GM19023 (cell line): ENCODE data around the gene DACH2.
"Not testable (repeated sequence)": the region's sequence is repeated elsewhere in the genome, so short reads cannot be mapped to it uniquely, and the experiment has no call there.

Experiments
- ATAC-seq: cut with Tn5 transposase; IDR thresholded peaks from one replicate; pipeline ENCODE4 v1.9.1; 2021; ENCODE audit warnings: mild to moderate bottlenecking, moderate library complexity; ENCODE audit not compliant: unreplicated experiment

The DACH2 gene

DNA sequence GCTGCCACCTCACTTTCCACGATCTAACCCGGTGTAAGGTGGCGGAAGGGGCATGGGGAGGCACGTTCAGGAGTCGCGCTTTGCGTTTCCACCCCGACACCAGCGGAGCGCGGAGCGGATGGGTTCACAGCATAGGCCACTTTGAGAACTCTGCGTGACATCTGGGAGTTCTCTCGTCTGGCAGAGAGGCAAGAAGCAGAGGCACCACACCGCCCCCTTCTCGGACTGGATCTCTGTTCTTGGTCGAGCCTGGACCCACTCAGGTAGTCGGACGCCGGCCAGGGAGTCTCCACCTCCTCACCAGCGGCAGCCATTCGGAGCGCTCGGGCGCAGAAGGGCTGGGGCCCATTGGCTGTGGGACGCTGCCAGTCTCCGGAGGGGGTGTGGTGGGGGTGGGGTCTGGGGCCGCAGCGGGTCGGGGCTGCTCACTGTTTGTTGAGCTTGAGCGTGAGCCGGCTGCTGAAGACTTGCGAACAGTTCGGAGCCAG lies at the start of gene DACH2:
Gene DACH2 (plus strand): TSS at position 428 of the 488 bp plus-strand sequence.
- peak; percentile 97 for ATAC-seq

DNA sequence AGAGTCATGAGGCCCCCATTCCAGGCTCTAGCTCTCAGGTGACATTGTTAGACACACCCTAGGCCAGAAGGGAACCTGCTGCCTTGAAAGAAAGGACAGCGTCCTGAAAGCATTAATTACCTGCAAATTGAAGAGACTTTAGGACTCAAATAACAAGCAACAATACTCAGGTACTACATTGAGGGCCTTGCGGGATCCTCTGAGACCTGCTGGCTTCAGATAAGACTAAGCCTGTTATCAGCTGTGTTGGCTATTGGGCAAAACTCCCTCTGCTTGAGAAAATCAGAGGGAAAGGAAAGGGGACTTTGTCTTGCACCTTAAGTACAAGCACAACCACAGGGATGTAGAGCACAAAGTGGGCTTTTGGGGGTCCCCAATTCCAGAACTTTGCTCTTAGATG lies 45.9 kb upstream of the DACH2 start:
- ATAC-seq = no peak

DNA sequence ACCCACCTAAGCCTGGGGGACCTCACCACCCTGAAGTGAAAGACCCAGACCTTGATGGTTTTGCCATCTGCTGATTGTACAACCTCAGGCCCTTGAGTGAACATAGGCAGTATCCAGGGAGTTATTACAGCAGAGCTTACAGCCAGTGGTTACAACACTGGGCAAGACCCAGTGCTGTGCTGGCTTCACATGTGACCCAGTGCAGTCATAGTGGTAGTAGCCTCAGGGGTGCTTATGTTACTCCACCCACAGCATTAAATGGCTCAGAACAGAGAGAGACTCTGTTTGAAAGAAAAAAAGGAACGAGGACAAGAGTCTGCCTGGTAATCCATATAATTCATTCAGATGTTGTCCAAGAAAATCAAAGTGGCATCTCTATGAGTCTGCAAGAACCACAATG lies 45.2 kb upstream of the DACH2 start:
- no peak for ATAC-seq

DNA sequence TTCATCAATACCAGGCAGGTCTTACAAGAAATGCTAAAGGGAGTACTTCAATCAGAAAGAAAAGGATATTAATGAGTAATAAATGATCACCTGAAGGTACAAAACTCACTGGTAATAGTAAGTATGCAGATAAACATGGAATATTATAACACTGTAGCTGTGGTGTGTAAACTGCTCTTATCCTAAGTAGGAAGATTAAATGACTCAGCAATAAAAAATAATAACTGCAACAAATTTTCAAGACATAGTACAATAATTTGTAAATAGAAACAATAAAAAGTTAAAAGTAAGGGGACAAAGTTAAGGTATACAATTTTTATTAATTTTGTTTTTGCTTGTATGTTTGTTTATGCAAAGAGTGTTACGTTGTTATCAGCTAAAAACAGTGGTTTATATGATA lies 43.7 kb upstream of the DACH2 start:
- no peak for ATAC-seq

DNA sequence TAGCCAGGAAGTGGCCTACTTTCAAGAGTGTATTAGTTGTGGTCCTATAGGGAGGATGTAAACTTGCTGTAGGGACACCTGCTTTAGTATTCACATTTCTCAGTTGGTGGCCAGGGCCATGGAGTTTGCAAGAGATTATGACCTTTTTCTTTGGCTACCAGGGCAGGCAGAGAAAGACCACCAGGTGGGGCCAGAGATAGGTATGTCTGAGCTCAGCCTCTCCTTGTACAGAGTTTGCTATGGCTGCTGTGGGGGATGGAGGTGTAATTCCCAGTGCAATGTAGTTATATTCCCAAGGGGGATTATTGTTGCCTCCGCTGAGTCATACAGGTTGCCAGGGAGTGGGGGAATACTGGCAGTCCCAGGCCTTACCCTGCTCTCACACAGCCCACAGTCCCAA lies 26.3 kb upstream of the DACH2 start:
- ATAC-seq = no peak

DNA sequence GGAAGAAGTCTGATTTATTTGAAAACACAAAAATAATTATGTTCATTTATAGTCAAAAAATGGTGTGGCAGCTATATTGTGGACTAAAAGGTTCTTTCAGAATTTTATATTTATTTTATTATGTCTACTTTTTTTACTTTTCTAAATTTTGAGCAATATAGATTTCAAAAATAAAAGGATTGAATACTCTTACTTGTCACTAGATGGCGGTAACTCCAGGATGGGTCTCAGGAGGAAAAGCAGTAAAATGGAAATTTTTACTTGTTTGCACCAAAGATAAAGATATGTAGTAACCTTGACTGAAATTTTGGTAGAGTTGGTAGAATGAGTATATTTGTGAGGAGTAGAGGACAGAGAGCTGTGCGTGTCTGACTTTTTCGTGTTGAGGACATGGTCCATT lies 14.5 kb upstream of the DACH2 start:
- no peak for ATAC-seq

DNA sequence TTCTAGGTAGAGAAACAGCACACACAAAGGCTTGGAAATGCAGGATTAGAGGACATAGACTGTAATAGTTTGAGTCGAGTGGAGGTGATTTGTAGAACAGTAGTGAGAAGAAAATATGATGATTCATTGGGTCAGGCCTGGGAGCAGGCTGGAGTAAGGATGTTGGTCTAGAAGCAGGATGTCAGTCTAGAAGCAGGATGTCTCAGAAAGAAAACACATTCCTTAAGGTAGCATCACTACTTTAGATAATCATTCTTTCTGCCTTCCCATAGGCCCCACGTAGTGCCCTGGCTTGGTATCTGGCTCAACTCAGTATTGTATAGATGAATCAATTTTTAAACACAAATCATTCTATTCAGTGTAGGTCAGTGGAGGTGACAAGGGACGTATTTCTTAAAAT lies 11.2 kb upstream of the DACH2 start:
- ATAC-seq = no peak

DNA sequence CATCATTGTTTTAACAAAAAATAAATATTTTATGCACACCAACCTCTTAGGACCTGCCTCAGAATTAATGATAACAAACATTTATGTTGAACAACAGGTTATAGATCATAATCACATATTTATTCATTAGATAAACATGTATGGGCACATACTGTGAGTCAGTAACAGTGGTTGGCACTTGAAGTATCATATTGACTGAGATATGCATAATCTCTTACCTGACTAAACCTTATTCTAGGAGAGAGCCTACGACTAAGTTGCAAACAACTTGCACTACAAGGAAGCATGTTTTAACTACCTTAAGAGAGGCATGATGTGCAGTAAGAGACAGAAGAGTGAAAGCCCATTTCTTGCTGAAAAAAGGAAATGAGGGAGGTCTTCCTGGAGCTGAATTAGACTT lies 6.5 kb upstream of the DACH2 start:
- no peak for ATAC-seq

DNA sequence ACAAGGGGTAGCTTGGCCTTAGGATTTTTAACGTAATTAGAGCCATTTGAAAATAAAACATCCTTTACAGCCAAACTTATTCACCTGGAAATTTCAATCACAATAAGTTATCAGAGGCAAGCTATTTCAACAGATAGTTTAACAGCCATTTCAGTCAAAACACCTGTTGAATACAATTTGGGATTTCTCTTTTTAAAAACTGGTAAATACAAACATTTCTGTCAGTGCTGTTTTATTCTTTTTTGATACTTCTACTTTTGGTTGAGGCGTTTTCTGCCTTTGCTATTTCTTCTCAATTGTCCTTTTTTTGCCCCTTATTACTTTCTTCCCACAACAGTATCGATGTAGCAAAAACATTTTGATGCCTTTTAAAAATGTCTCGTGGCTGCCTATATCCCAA lies 2.1 kb upstream of the DACH2 start:
- no peak for ATAC-seq

DNA sequence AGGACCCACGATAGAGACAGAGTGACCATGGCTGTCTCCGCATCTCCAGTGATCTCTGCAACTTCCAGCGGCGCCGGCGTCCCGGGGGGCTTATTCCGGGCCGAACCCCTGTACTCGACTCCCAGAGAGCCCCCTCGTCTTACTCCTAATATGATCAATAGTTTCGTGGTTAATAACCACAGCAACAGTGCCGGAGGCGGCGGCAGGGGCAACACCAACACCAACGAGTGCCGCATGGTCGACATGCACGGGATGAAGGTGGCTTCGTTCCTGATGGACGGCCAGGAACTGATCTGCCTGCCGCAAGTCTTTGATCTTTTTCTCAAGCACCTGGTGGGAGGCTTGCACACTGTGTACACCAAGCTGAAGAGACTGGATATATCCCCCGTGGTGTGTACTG lies 343 bp downstream of the DACH2 start:
- ATAC-seq = no peak

DNA sequence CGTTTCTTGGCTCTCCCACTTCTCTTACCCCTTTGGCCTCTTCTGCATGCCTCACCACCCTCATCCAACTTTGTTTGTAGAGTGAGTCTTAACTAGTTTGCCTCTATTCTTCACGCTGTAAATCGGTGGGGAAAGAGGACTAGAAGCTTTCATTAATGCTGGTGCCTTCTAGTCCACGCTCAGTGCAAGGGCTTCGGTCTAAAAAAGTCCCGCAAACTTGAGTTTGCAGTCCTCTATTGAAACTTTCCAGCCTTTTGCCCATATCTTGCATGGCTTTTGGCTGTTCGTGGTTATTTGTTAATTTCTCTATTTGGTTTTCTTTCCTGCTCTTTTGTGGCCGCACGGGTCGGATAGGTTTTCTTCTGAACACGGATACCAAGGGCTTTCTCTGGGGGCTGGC lies 868 bp downstream of the DACH2 start:
- ATAC-seq = no peak

DNA sequence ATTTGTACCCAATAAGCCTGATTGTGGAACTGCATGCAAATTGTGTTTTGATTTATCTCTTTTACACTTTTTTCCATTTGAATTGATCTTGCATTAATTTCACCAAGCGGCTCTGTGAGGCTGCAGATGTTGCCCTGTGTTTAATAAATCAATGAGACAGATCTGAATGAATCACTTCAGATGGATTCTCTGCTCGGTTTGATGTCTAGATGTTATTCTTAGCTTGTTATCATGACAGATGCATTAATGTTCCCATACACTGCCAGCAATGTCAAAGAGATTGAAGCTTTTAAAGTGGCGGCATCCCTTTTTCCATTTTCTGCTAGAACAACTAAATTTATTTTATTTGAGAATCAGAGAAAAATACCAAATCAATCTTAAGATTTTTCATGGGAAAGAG lies 6.3 kb downstream of the DACH2 start:
- no peak for ATAC-seq

DNA sequence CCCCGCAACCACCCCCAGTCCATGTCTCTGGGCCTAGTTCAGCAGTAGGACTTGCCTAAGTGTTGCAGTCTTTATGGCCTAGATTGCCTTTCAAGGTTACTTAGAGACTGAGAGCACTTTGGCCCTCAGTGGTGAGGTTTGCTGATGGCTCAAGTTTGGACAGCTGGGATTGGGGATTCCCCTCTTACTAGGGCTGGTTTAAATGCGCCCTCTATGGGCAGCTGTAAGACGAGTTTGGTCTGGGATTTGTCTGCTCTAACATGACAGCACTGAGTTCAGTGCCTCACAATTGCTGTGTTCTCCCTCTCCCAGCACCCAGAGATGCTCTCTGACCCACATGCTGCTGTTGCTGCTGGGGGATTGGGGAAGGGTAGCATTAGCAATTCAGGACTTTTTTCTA lies 23.1 kb downstream of the DACH2 start:
- ATAC-seq = peak; percentile 62

DNA sequence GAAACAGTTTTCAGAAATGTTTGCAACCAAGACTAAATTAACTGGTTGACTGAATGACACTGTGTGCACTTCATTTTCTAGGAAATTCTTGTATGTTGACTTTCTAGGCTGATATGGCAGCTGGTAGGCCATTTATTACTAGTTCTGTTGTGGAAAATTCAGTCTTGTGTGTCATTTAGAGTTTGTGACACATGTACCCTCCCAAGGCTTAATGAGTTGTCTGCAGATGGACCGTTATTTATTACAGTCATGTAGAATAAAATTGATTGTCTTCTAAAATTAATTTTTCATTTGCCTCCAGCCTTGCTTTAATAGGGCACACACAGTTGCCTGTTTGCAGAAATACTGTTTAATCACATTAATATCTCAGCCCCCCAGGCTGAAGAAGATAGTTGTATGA lies 30.7 kb downstream of the DACH2 start:
- no peak for ATAC-seq

DNA sequence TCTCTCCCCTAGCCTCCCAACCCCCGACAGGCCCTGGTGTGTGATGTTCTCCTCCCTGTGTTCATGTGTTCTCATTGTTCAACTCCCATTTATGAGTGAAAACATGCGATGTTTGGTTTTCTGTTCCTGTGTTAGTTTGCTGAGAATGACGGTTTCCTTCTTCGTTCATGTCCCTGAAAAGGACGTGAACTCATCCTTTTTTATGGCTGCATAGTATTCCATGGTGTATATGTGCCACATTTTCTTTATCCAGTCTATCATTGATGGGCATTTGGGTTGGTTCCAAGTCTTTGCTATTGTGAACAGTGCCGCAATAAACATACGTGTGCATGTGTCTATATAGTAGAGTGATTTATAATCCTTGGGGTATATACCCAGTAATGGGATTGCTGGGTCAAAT lies 33.1 kb downstream of the DACH2 start:
- not testable (repeated sequence) for ATAC-seq

DNA sequence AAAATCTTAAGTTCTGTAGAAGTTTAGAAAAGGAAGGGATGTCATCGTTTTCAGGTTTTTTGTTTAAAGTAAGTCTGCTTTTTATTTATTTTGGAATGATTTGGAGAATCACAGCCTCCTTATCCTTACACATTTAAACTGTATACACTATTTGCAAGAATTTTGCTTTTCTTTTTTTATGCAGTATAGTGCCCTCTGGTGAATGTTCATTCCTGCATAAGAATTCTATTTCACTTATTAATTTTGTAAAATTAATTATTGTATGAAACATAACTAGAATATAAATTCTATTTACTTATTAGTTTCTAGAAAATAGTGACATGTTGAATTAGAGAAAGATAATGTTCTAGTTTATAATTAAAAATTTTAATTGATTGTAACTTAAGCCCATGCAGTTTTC lies 44.6 kb downstream of the DACH2 start:
- ATAC-seq = no peak

DNA sequence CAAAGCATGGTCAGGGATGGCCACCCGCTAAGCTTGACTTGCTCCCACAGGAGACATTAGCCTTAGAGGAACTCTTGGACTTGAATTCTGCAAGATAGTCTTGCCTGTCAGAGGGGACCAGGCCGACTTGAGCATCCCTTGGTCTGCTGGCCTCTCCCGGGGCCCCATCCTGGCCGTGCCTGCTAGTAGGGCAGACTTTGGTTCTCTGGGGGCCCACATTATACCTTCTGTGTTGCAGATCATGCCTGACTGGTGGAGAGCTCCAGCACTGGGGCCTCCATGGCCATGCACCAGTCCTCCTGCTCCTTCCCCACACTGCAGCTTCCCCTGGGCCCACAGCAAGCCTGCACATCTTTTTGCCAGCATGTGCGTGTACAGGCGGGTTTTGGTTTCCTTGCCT lies 46.5 kb downstream of the DACH2 start:
- ATAC-seq = no peak

DNA sequence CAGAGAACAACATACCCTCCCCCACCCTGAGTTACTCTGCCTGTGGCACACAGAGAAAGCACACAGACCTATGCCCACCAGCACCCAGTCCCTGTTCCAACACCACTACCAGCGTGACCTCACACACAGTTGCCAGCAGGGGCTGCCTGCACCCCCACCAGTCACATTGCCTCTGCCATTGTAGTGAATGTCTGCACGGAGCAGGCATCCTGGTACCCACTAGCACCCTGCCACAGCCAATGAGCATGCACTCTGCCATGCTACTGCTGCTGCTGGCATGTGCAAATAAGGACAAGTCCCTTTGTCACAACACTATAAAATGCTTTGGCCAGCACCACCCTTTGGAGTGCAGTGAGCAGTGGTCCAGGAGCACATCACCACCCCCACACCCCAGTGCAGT lies 47.1 kb downstream of the DACH2 start:
- no peak for ATAC-seq

DNA sequence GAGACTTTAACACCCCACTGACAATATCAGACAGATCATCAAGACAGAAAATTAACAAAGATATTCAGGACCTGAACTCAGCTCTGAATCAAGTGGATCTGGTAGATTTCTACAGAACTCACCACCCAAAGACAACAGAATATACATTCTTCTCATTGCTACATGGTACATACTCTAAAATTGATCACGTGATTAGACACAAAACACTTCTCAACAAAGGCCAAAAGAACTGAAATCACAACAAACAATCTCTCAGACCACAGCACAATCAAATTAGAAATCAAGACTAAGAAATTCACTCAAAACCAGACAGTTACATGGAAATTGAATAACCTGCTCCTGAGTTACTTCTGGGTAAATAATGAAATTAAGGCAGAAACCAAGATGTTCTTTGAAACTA lies 49.6 kb downstream of the DACH2 start:
- no peak for ATAC-seq

DNA sequence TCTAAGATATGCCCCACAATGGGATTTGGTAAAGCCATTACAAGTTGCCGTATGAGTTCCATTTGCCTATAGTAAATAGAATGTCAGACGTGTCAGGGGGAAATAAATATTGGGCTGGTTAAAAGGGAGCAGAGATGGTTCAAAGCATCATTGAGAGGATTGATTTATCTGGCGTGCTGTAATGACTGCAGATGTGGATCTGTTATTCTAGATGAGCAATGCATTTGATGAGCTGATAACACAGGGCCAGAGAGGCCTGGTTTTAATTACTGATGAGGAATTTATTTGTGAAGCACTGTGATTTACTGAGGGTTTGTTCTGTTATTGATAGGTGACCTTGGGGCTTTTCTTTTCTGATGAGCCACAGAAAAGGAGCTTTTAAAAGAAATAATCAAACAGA lies 62.5 kb downstream of the DACH2 start:
- no peak for ATAC-seq

DNA sequence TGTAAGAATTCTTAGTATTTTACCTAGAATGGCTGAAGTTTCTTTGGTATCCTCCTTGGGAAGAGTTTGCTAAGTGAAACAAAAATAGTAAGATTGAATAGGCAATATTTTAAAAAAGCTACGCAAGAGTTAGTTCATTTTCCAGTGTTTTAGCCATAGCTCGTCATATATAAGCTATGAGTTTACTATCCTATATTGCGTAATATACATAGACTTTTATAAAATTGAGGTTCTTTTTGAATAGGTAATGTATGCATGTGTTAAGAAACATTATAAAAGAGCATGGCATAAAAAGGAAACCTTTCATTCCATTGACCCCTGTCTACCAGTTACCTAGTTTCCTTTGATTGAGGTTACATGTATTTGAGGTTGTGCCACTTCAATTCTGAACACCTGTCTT lies 67.0 kb downstream of the DACH2 start:
- ATAC-seq = no peak

DNA sequence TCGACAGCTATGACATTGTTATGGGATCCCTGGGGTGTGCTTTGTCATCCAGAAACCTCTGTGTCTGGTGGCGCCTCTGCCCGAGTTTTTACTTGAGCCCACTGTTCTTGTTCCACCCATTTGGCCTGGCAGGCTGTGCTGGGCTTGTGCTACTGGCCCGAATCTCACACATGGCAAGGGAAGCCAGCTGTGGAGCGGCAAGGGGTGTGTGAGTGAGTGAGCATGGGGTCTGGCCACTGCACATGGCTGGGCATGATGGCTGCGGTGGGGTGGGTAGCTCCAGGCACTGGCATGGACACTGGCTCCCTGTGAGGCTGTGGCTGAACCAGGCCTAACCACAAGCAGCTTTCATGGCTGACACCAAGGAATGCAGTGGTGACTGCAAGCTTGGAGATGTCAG lies 89.2 kb downstream of the DACH2 start:
- no peak for ATAC-seq

DNA sequence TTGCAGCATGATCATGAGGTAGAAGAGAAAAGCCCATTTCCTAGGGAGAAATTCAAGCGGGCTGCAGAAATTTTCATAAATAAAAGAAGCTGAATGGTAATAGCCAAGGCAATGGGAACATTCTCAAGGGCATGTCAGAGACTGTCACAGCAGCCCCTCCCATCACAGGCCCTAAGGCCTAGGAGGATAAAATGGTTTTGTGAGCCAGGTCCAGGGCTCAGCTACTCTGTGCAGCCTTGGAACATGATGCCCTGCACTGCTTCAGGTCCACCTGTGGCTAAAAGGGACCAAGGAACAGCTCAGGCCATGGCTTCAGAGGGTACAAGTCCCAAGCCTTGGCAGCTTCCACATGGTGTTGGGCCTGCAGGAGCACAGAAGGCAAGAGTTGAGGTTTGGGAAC lies 93.3 kb downstream of the DACH2 start:
- no peak for ATAC-seq

DNA sequence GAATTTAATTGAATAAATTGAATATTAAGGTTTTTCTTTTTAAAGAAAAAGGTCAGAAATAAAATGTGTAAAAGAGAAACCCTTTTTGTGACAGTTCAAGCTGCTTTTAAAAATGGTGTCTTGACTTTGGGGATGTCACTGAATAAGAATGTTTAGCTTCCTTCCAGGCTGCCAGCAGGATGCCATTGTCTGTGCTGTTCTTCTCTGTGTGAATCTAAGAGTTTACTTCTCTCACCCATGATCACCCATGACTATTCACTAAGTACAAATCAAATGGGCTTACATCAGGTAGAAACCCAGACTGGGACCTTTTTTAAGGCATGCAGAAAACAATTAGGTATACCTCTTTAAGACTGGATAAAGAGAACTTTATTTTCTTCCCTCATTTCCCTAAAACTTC lies 115.3 kb downstream of the DACH2 start:
- no peak for ATAC-seq
